MM.1S (cell line): ENCODE results near the gene NDST1.
"Not testable (repeated sequence)": the region's sequence is repeated elsewhere in the genome, so short reads cannot be mapped to it uniquely, and the experiment has no call there.

Experiments used
- DNase-seq: peaks from one replicate; pipeline ENCODE4 v3.0.0-alpha.2; 2015
- H2AFZ ChIP-seq: fragments of 300-600 bp; sonication (generic); 2 replicates; pipeline ENCODE4 v1.6.0; 2016; ENCODE audit warnings: antibody characterized with exemption, low read length
- H3F3A ChIP-seq: fragments of 300-600 bp; sonication (generic); 2 replicates; pipeline ENCODE4 v1.6.1; 2016; ENCODE audit warnings: mild to moderate bottlenecking, antibody characterized with exemption, low read length, moderate library complexity, mixed read lengths; ENCODE audit not compliant: insufficient read depth
- H3K27ac ChIP-seq: fragments of 300-600 bp; sonication (generic); 2 replicates; pipeline ENCODE4 v1.5.1; 2016; ENCODE audit warnings: mild to moderate bottlenecking, low read length
- H3K27me3 ChIP-seq: fragments of 300-600 bp; sonication (generic); replicated peaks from 2 replicates; pipeline ENCODE4 v1.6.0; 2016; ENCODE audit warnings: low read length; ENCODE audit not compliant: insufficient read depth
- H3K36me3 ChIP-seq: fragments of 300-600 bp; sonication (generic); replicated peaks from 2 replicates; pipeline ENCODE4 v1.6.1; 2016; ENCODE audit warnings: mild to moderate bottlenecking, low read length, mixed read lengths; ENCODE audit not compliant: insufficient read depth
- H3K4me1 ChIP-seq: fragments of 300-600 bp; sonication (generic); 2 replicates; pipeline ENCODE4 v1.6.1; 2016; ENCODE audit warnings: low read length, mixed read lengths
- H3K4me2 ChIP-seq: fragments of 300-600 bp; sonication (generic); 2 replicates; pipeline ENCODE4 v1.6.0; 2016; ENCODE audit warnings: low read depth, low read length
- H3K4me3 ChIP-seq: fragments of 300-600 bp; sonication (generic); 2 replicates; pipeline ENCODE4 v1.5.1; 2016; ENCODE audit warnings: low read length, mixed read lengths
- H3K79me2 ChIP-seq: fragments of 300-600 bp; sonication (generic); 2 replicates; pipeline ENCODE4 v1.6.1; 2016; ENCODE audit warnings: mixed run types, low read length, mixed read lengths
- H3K9ac ChIP-seq: fragments of 300-600 bp; sonication (generic); 2 replicates; pipeline ENCODE4 v1.6.1; 2016; ENCODE audit warnings: low read length, mixed read lengths
- H3K9me2 ChIP-seq: fragments of 300-600 bp; sonication (generic); replicated peaks from 2 replicates; pipeline ENCODE4 v1.6.1; 2016; ENCODE audit warnings: mild to moderate bottlenecking, low read length, mixed read lengths; ENCODE audit not compliant: insufficient read depth
- H3K9me3 ChIP-seq: fragments of 300-600 bp; sonication (generic); replicated peaks from 2 replicates; pipeline ENCODE4 v1.6.1; 2016; ENCODE audit warnings: mild to moderate bottlenecking, low read length, mixed read lengths; ENCODE audit not compliant: insufficient read depth
- H4K20me1 ChIP-seq: fragments of 300-600 bp; sonication (generic); 2 replicates; pipeline ENCODE4 v1.6.1; 2016; ENCODE audit warnings: mild to moderate bottlenecking, low read length, moderate library complexity, mixed read lengths; ENCODE audit not compliant: insufficient read depth
- CTCF ChIP-seq: fragments of 300-600 bp; sonication (generic); IDR thresholded peaks from 2 replicates; pipeline ENCODE4 v1.5.1; 2016; ENCODE audit warnings: antibody characterized with exemption, low read length, mixed read lengths
- EZH2 ChIP-seq: fragments of 300-600 bp; sonication (generic); optimal IDR thresholded peaks from 2 replicates; pipeline ENCODE3; 2017; ENCODE audit warnings: low read depth, mild to moderate bottlenecking, antibody characterized with exemption, low read length, mixed read lengths
- EZH2phosphoT487 ChIP-seq: fragments of 300-600 bp; sonication (generic); IDR thresholded peaks from 2 replicates; pipeline ENCODE4 v1.6.1; 2018; ENCODE audit warnings: antibody characterized with exemption, low read length

The NDST1 gene

GRCh38 chr5:150468206-150468605, 39.7 kb upstream of the NDST1 start:
- no peak for DNase-seq
- Histone ChIP-seq H3K9me3 (no peaks in the 10 kb centered on the region), H3F3A (no peaks in the 10 kb centered on the region), H3K36me3 (no peaks in the 10 kb centered on the region), H3K4me1 (no peaks in the 10 kb centered on the region), H2AFZ (no peak overlapping the region), H3K27me3 (no peaks in the 10 kb centered on the region), H3K9ac (no peak overlapping the region), H3K79me2 (no peaks in the 10 kb centered on the region), H4K20me1 (no peaks in the 10 kb centered on the region), H3K4me2 (no peak overlapping the region), H3K4me3 (no peak overlapping the region), H3K27ac (no peak overlapping the region), H3K9me2 (no peaks in the 10 kb centered on the region)
- TF ChIP-seq CTCF (no peak), EZH2phosphoT487 (no peak), EZH2 (no peak)

GRCh38 chr5:150469718-150470469, 38.0 kb upstream of the NDST1 start:
- TF ChIP-seq CTCF = no peak
- no peak for TF ChIP-seq EZH2
- no peak for TF ChIP-seq EZH2phosphoT487
- no peak overlapping the region for H3K27ac ChIP-seq

GRCh38 chr5:150473673-150474358, 34.1 kb upstream of the NDST1 start:
- peaks cover 17% of the 10 kb centered on the region; the same call in 1 of the 2 replicates for H3F3A ChIP-seq
- no peaks in the 10 kb centered on the region for H3K9me3 ChIP-seq
- no peak overlapping the region for H3K4me3 ChIP-seq
- H3K4me1 ChIP-seq = peaks cover 17% of the 10 kb centered on the region
- no peaks in the 10 kb centered on the region for H3K36me3 ChIP-seq
- no peaks in the 10 kb centered on the region for H3K79me2 ChIP-seq
- H3K4me2 ChIP-seq = no peak overlapping the region
- no peak overlapping the region for H2AFZ ChIP-seq
- H3K9me2 ChIP-seq = no peaks in the 10 kb centered on the region
- no peak overlapping the region for H3K9ac ChIP-seq
- H4K20me1 ChIP-seq = no peaks in the 10 kb centered on the region
- no peaks in the 10 kb centered on the region for H3K27me3 ChIP-seq
- DNase-seq = no peak
- TF ChIP-seq CTCF (no peak), EZH2 (no peak), EZH2phosphoT487 (no peak)
- H3K27ac ChIP-seq = no peak overlapping the region

More at GRCh38 chr5:150469718-150470469, 38.0 kb upstream of the NDST1 start:
- Histone ChIP-seq H2AFZ (no peak overlapping the region), H3K79me2 (no peaks in the 10 kb centered on the region), H3K36me3 (no peaks in the 10 kb centered on the region), H3K27me3 (no peaks in the 10 kb centered on the region), H3K9me2 (no peaks in the 10 kb centered on the region), H4K20me1 (no peaks in the 10 kb centered on the region), H3K4me1 (no peaks in the 10 kb centered on the region), H3K4me2 (no peak overlapping the region), H3K4me3 (no peak overlapping the region), H3K9ac (no peak overlapping the region), H3K9me3 (no peaks in the 10 kb centered on the region), H3F3A (no peaks in the 10 kb centered on the region)
- no peak for DNase-seq

GRCh38 chr5:150476568-150476967, 31.4 kb upstream of the NDST1 start:
- Histone ChIP-seq H3K4me2 (peak overlapping the region; percentile 95), H3K4me3 (peak overlapping the region; percentile 57), H3K4me1 (peaks cover 33% of the 10 kb centered on the region), H3K27ac (peak overlapping the region; percentile 83), H3K9ac (peak overlapping the region; percentile 65), H2AFZ (peak overlapping the region; percentile 46; the same call in 1 of the 2 replicates), H3F3A (peaks cover 22% of the 10 kb centered on the region)
- not testable (repeated sequence) for H3K9me2 ChIP-seq, H3K36me3 ChIP-seq, H3K9me3 ChIP-seq, H4K20me1 ChIP-seq, H3K27me3 ChIP-seq, H3K79me2 ChIP-seq
- DNase-seq = peak; percentile 66
